Hepatocyte (in vitro differentiated cells): ENCODE data around the gene CABLES2. TPM values are rescaled to one million over a fixed set of nuclear protein-coding genes. Genes with fewer than 3 reads are reported as not detected.

Experiments
- DNase-seq: peaks from one replicate; pipeline ENCODE4 v3.0.0-alpha.2; 2016; ENCODE audit warnings: low spot score
- H2AFZ ChIP-seq: fragments of 200-600 bp; sonication (generic); 2 replicates; pipeline ENCODE4 v1.6.0; 2016; ENCODE audit warnings: antibody characterized with exemption, mild to moderate bottlenecking
- H3K27ac ChIP-seq: fragments of 200-600 bp; sonication (generic); 2 replicates; pipeline ENCODE4 v1.5.1; 2016; ENCODE audit warnings: mild to moderate bottlenecking
- H3K27me3 ChIP-seq: fragments of 200-600 bp; sonication (generic); 2 replicates; pipeline ENCODE4 v1.6.1; 2016
- H3K36me3 ChIP-seq: fragments of 200-600 bp; sonication (generic); replicated peaks from 2 replicates; pipeline ENCODE4 v1.5.1; 2016; ENCODE audit warnings: low read depth; ENCODE audit not compliant: insufficient read depth
- H3K4me1 ChIP-seq: fragments of 200-600 bp; sonication (generic); 2 replicates; pipeline ENCODE4 v1.5.1; 2016; ENCODE audit warnings: mild to moderate bottlenecking, moderate library complexity; ENCODE audit not compliant: insufficient read depth
- H3K4me2 ChIP-seq: fragments of 200-600 bp; sonication (generic); 2 replicates; pipeline ENCODE4 v1.6.0; 2016
- H3K4me3 ChIP-seq: fragments of 200-600 bp; sonication (generic); 2 replicates; pipeline ENCODE4 v1.5.1; 2016; ENCODE audit warnings: mild to moderate bottlenecking
- H3K79me2 ChIP-seq: fragments of 200-600 bp; sonication (generic); 2 replicates; pipeline ENCODE4 v1.6.0; 2017; ENCODE audit warnings: mild to moderate bottlenecking
- H3K9me2 ChIP-seq: fragments of 200-600 bp; sonication (generic); replicated peaks from 2 replicates; pipeline ENCODE4 v1.6.0; 2017; ENCODE audit warnings: mild to moderate bottlenecking; ENCODE audit not compliant: insufficient read depth
- H3K9me3 ChIP-seq: fragments of 200-600 bp; sonication (generic); 2 replicates; pipeline ENCODE4 v1.5.1; 2016; ENCODE audit warnings: low read depth, mild to moderate bottlenecking
- H4K20me1 ChIP-seq: fragments of 200-600 bp; sonication (generic); 2 replicates; pipeline ENCODE4 v1.6.0; 2016; ENCODE audit warnings: mild to moderate bottlenecking; ENCODE audit not compliant: insufficient read depth, poor library complexity, severe bottlenecking
- CTCF ChIP-seq: fragments of 200-600 bp; sonication (generic); IDR thresholded peaks from 2 replicates; pipeline ENCODE4 v1.5.1; 2016; ENCODE audit warnings: antibody characterized with exemption, mild to moderate bottlenecking; ENCODE audit not compliant: poor library complexity
- EZH2 ChIP-seq: fragments of 200-600 bp; sonication (generic); IDR thresholded peaks from 2 replicates; pipeline ENCODE4 v1.6.1; 2016; ENCODE audit warnings: antibody characterized with exemption, mild to moderate bottlenecking, borderline replicate concordance
- EZH2phosphoT487 ChIP-seq: fragments of 200-600 bp; sonication (generic); IDR thresholded peaks from one replicate; pipeline ENCODE4 v1.6.1; 2018; ENCODE audit warnings: antibody characterized with exemption, mild to moderate bottlenecking, low read depth, moderate library complexity; ENCODE audit not compliant: unreplicated experiment, severe bottlenecking
- WGBS: methylation state at CpG from one replicate; pipeline ENCODE4 v1.1.6; 2016; ENCODE audit warnings: low lambda C conversion rate; ENCODE audit errors: missing lambda C conversion rate; 5-methylcytosine and 5-hydroxymethylcytosine counted together
- polyA plus RNA-seq: library from polyadenylated mRNA; unstranded; fragments of >200 nt; fragmentation: Nextera tagmentation; extraction: Ambion mirVana; gene quantifications from 2 replicates; pipeline ENCODE4 v1.2.1, GENCODE V29; 2016
- total RNA-seq: library from RNA; depleted of rRNA; stranded (reverse); fragments of >200 nt; gene quantifications from 2 replicates; pipeline ENCODE4 v1.2.3, GENCODE V29; 2014

Gene CABLES2
- total and polyA plus RNA-seq, 2 experiments from 2014 or later = 8.6 to 19.1 TPM

GRCh38 chr20:62400541-62400940 lies 6.5 kb downstream of the CABLES2 start:
- 95% methylated on average over 9 of the region's 10 CpGs for WGBS
- TF ChIP-seq EZH2 = no peak
- TF ChIP-seq EZH2phosphoT487 = no peak
- TF ChIP-seq CTCF = no peak
- H3K36me3 ChIP-seq = no peaks in the 10 kb centered on the region

GRCh38 chr20:62400021-62400420 lies 7.1 kb downstream of the CABLES2 start:
- Histone ChIP-seq H3K4me1 (no peaks in the 10 kb centered on the region), H3K9me3 (no peaks in the 10 kb centered on the region), H3K27me3 (no peaks in the 10 kb centered on the region), H2AFZ (no peak overlapping the region), H3K9me2 (no peaks in the 10 kb centered on the region), H3K4me2 (no peak overlapping the region), H3K79me2 (peaks cover 21% of the 10 kb centered on the region), H3K4me3 (no peak overlapping the region), H4K20me1 (no peaks in the 10 kb centered on the region), H3K27ac (no peak overlapping the region), H3K36me3 (no peaks in the 10 kb centered on the region)
- no peak for TF ChIP-seq CTCF
- TF ChIP-seq EZH2phosphoT487 = no peak
- TF ChIP-seq EZH2 = no peak
- 88% methylated on average over 4 of the region's 7 CpGs for WGBS
- no peak for DNase-seq

More at GRCh38 chr20:62400541-62400940, 6.5 kb downstream of the CABLES2 start:
- no peaks in the 10 kb centered on the region for H3K9me2 ChIP-seq
- H3K4me2 ChIP-seq = no peak overlapping the region
- no peak overlapping the region for H3K27ac ChIP-seq
- no peaks in the 10 kb centered on the region for H3K9me3 ChIP-seq
- peaks cover 25% of the 10 kb centered on the region for H3K79me2 ChIP-seq
- H3K4me1 ChIP-seq = peaks cover 2% of the 10 kb centered on the region
- H4K20me1 ChIP-seq = no peaks in the 10 kb centered on the region
- H3K4me3 ChIP-seq = no peak overlapping the region
- no peaks in the 10 kb centered on the region for H3K27me3 ChIP-seq
- H2AFZ ChIP-seq = no peak overlapping the region
- DNase-seq = no peak

- Histone ChIP-seq H3K9me2 (no peaks in the 10 kb centered on the region), H3K79me2 (peaks cover 3% of the 10 kb centered on the region), H3K4me2 (no peak overlapping the region), H3K4me3 (no peak overlapping the region), H3K36me3 (no peaks in the 10 kb centered on the region), H2AFZ (no peak overlapping the region), H3K4me1 (no peaks in the 10 kb centered on the region), H3K27me3 (no peaks in the 10 kb centered on the region), H3K27ac (no peak overlapping the region), H3K9me3 (no peaks in the 10 kb centered on the region), H4K20me1 (no peaks in the 10 kb centered on the region)
- 89% methylated on average over 12 of the region's 19 CpGs for WGBS
- TF ChIP-seq CTCF (no peak), EZH2 (no peak), EZH2phosphoT487 (no peak)
- no peak for DNase-seq
Observed at GRCh38 chr20:62398120-62398821, 8.8 kb downstream of the CABLES2 start.
